ENCODE results near the gene SORCS2. TPM values are rescaled to one million over a fixed set of nuclear protein-coding genes. Genes with fewer than 3 reads are reported as not detected.

SORCS2 gene
- polyA plus RNA-seq, 1 donor from 2014 or later = not detected

- peaks cover 2% of the 10 kb centered on the region for H3K36me3 Mint-ChIP-seq
- peaks cover 37% of the 10 kb centered on the region for H3K27me3 Mint-ChIP-seq
- no peak overlapping the region for H3K4me3 Mint-ChIP-seq
- H3K9me3 Mint-ChIP-seq = peaks cover 0 to 3% (median 0%) of the 10 kb centered on the region in 3 donors
- peaks cover 0 to 3% (median 0%) of the 10 kb centered on the region in 3 donors for H3K4me1 Mint-ChIP-seq
- H3K27ac Mint-ChIP-seq = no peak overlapping the region
These were observed 5.6 kb downstream of the SORCS2 start for GRCh38 chr4:7197910-7198309.

- Mint-ChIP-seq H3K27ac (no peak overlapping the region), H3K9me3 (peaks cover 0 to 3% (median 0%) of the 10 kb centered on the region in 3 donors), H3K36me3 (peaks cover 2% of the 10 kb centered on the region), H3K4me3 (no peak overlapping the region), H3K4me1 (peaks cover 0 to 3% (median 0%) of the 10 kb centered on the region in 3 donors), H3K27me3 (peaks cover 33% of the 10 kb centered on the region)
These were observed 6.2 kb downstream of the SORCS2 start for GRCh38 chr4:7198440-7199128.

GRCh38 chr4:7199129-7199725, 6.9 kb downstream of the SORCS2 start:
- H3K9me3 Mint-ChIP-seq = peaks cover 0 to 3% (median 0%) of the 10 kb centered on the region in 3 donors
- no peak overlapping the region for H3K4me3 Mint-ChIP-seq
- H3K4me1 Mint-ChIP-seq = peaks cover 0 to 3% (median 0%) of the 10 kb centered on the region in 3 donors
- peaks cover 2% of the 10 kb centered on the region for H3K36me3 Mint-ChIP-seq
- H3K27ac Mint-ChIP-seq = no peak overlapping the region
- peaks cover 28% of the 10 kb centered on the region for H3K27me3 Mint-ChIP-seq

- H3K27ac Mint-ChIP-seq = no peak overlapping the region
- H3K36me3 Mint-ChIP-seq = peaks cover 2% of the 10 kb centered on the region
- peaks cover 21% of the 10 kb centered on the region for H3K27me3 Mint-ChIP-seq
- H3K4me1 Mint-ChIP-seq = peaks cover 0 to 3% (median 0%) of the 10 kb centered on the region in 3 donors
- peaks cover 0 to 3% (median 0%) of the 10 kb centered on the region in 3 donors for H3K9me3 Mint-ChIP-seq
- H3K4me3 Mint-ChIP-seq = no peak overlapping the region
These were observed 7.6 kb downstream of the SORCS2 start for GRCh38 chr4:7199771-7200441.

- Mint-ChIP-seq H3K9me3 (peaks cover 0 to 3% (median 0%) of the 10 kb centered on the region in 3 donors), H3K27ac (no peak overlapping the region), H3K27me3 (peaks cover 15% of the 10 kb centered on the region), H3K36me3 (peaks cover 2% of the 10 kb centered on the region), H3K4me1 (peaks cover 0 to 3% (median 0%) of the 10 kb centered on the region in 3 donors), H3K4me3 (no peak overlapping the region)
These were observed 8.5 kb downstream of the SORCS2 start for GRCh38 chr4:7200801-7201200.

GRCh38 chr4:7201420-7202305, 9.3 kb downstream of the SORCS2 start:
- peaks cover 2% of the 10 kb centered on the region for H3K36me3 Mint-ChIP-seq
- H3K4me1 Mint-ChIP-seq = peaks cover 0 to 3% (median 0%) of the 10 kb centered on the region in 3 donors
- no peak overlapping the region for H3K27ac Mint-ChIP-seq

GRCh38 chr4:7202411-7202810, 10.1 kb downstream of the SORCS2 start:
- H3K27ac Mint-ChIP-seq = no peak overlapping the region
- peaks cover 0 to 4% (median 0%) of the 10 kb centered on the region in 3 donors for H3K9me3 Mint-ChIP-seq
- H3K4me3 Mint-ChIP-seq = no peak overlapping the region
- H3K27me3 Mint-ChIP-seq = peaks cover 9% of the 10 kb centered on the region
- peaks cover 2% of the 10 kb centered on the region for H3K36me3 Mint-ChIP-seq
- H3K4me1 Mint-ChIP-seq = peaks cover 0 to 3% (median 0%) of the 10 kb centered on the region in 3 donors

More at GRCh38 chr4:7201420-7202305, 9.3 kb downstream of the SORCS2 start:
- peaks cover 14% of the 10 kb centered on the region for H3K27me3 Mint-ChIP-seq
- no peak overlapping the region for H3K4me3 Mint-ChIP-seq
- peaks cover 0 to 4% (median 0%) of the 10 kb centered on the region in 3 donors for H3K9me3 Mint-ChIP-seq

- Mint-ChIP-seq H3K4me1 (peaks cover 0 to 3% (median 0%) of the 10 kb centered on the region in 3 donors), H3K27me3 (peaks cover 13% of the 10 kb centered on the region), H3K4me3 (no peak overlapping the region), H3K27ac (no peak overlapping the region), H3K36me3 (peaks cover 2% of the 10 kb centered on the region), H3K9me3 (peaks cover 0 to 4% (median 0%) of the 10 kb centered on the region in 3 donors)
These were observed 12.5 kb downstream of the SORCS2 start for GRCh38 chr4:7204656-7205387.

GRCh38 chr4:7206385-7206784, 14.0 kb downstream of the SORCS2 start:
- Mint-ChIP-seq H3K27ac (no peak overlapping the region), H3K4me3 (no peak overlapping the region), H3K9me3 (peaks cover 0 to 1% (median 0%) of the 10 kb centered on the region in 3 donors), H3K27me3 (peaks cover 9% of the 10 kb centered on the region), H3K4me1 (no peaks in the 10 kb centered on the region), H3K36me3 (no peaks in the 10 kb centered on the region)

GRCh38 chr4:7206911-7207567, 14.7 kb downstream of the SORCS2 start:
- Mint-ChIP-seq H3K27me3 (peaks cover 5% of the 10 kb centered on the region), H3K9me3 (peaks cover 0 to 1% (median 0%) of the 10 kb centered on the region in 3 donors), H3K4me1 (no peaks in the 10 kb centered on the region), H3K4me3 (no peak overlapping the region), H3K36me3 (no peaks in the 10 kb centered on the region), H3K27ac (no peak overlapping the region)

GRCh38 chr4:7207628-7208231, 15.4 kb downstream of the SORCS2 start:
- no peaks in the 10 kb centered on the region for H3K36me3 Mint-ChIP-seq
- peaks cover 5% of the 10 kb centered on the region for H3K27me3 Mint-ChIP-seq
- peaks cover 0 to 1% (median 0%) of the 10 kb centered on the region in 3 donors for H3K9me3 Mint-ChIP-seq
- H3K4me1 Mint-ChIP-seq = no peaks in the 10 kb centered on the region
- no peak overlapping the region for H3K4me3 Mint-ChIP-seq
- H3K27ac Mint-ChIP-seq = no peak overlapping the region

- Mint-ChIP-seq H3K4me1 (no peaks in the 10 kb centered on the region), H3K4me3 (peak overlapping the region in 1 of 4 donors; percentile 7), H3K36me3 (no peaks in the 10 kb centered on the region), H3K27me3 (peaks cover 5% of the 10 kb centered on the region), H3K9me3 (peaks cover 0 to 1% (median 0%) of the 10 kb centered on the region in 3 donors), H3K27ac (no peak overlapping the region)
These were observed 16.4 kb downstream of the SORCS2 start for GRCh38 chr4:7208509-7209451.
